Occipital lobe (tissue), 2 donors: ENCODE data around the gene CYGB. TPM values are rescaled to one million over a fixed set of nuclear protein-coding genes. Genes with fewer than 3 reads are reported as not detected.
"Not testable (repeated sequence)": the region's sequence is repeated elsewhere in the genome, so short reads cannot be mapped to it uniquely, and the experiment has no call there.

ENCODE experiments used
- DNase-seq: peaks from one replicate; lab custom pipeline; 2025; lab: John Stamatoyannopoulos, UW
- total RNA-seq: library from RNA; depleted of rRNA; stranded (reverse); fragments of >200 nt; gene quantifications from one replicate; pipeline ENCODE4 v1.2.3, GENCODE V29; 2014

CYGB gene
- total RNA-seq, 1 donor from 2014 or later: 1.2 TPM

- DNase-seq: no peak
Measured at GRCh38 chr17:76538281-76538931, 897 bp upstream of the CYGB start.

DNA sequence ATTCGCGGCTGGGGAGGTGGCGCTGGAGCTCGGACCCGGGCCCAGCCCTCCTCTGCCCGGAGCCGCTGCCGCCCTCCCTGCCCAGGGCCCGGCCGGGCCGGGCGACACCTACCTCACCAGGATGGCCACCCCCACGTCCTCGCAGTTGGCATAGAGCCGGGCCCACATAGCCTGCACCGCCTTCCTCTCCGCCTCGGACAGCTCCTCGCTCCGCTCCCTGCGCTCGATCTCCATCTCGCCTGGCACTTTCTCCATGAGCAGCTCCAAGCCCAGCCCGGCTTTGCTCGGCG is 276 bp downstream of the CYGB start:
- no peak for DNase-seq

GRCh38 chr17:76536511-76537287 is 810 bp downstream of the CYGB start:
- DNase-seq: no peak

DNA sequence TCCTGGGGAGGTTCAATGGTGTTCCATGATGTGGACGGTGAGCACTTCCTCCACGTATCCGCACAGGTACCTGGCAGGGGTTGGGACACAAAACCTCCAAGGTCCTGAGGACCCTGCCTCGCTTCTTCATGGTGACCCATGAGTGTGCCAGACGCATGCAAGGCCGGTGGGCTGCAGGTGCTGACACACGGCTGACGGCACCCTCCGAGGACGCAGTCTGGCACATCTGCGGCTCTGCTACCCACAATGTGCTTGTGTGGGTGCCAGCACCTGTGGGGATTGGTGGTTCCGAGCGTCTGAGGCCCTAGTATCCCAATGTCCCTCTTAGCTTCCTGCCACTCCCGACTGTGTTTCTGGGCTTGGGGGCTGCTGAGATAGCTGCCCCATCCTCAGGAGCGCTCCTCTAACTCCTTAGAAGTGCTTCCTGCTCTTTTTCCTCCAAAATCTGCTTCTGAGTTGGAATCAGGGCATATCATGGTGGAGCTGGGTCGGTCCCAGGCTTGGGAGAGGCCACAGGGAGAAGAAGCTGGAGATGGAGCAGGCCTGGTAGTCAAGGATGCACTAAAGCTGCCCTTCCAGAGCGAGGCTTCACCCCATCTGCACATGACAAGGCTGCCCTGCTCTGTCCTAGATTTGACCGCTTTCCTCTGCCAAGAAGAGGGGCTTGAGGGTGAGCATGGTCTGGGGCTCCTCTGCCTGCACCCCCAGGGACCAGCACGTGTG is 1.6 kb downstream of the CYGB start:
- DNase-seq: no peak

DNA sequence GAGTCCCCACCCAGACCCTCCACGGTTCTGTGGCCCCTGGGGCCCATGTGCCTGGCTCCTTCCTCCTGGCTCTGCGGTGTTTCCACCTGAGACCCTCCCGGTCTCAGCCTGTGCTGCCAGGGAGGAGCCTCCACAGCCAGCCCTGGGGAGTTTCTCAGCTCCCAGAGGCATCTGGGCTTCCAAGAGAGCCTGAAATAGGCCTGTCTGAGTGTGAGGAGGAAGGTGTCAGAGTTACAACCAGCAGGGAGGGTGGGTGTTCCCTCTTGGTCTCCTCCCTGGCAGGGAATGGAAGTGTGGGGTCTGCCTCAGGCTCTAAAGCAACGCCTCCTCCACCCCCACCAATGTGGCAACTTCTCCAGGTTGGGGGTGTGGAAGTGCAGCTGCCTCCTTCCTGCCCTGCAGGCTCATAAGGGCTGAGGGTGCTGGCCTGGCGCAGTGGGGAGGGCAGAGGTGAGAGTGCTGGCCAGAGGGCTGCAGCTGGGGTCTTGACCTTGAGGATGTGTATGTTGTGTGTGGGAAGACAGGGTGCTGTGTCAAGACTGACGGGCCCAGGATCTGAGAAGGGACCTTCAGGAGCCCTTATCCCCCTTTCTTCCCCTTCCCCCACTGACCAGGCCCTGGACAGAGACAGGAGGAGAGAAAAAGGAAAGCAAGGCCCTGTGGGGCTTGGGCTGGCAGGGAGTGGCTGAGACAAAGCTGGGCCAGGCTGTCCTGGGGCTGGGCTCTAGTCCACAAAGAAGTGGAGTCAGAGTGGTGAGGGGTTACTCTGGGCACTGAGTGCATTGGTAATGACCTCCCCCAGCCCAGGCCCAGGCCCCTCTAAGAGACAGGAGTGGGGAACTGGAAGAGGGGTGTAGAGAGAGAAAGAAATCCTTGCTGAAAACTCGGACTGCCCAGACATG is 2.4 kb downstream of the CYGB start:
- no peak for DNase-seq

- not testable (repeated sequence) for DNase-seq
Measured at GRCh38 chr17:76533640-76534359, 3.7 kb downstream of the CYGB start.

- DNase-seq: no peak
Measured at GRCh38 chr17:76532072-76532651, 5.3 kb downstream of the CYGB start.

- no peak for DNase-seq
Measured at GRCh38 chr17:76531486-76532038, 5.9 kb downstream of the CYGB start.

- no peak for DNase-seq
Measured at GRCh38 chr17:76530811-76531485, 6.6 kb downstream of the CYGB start.

DNA sequence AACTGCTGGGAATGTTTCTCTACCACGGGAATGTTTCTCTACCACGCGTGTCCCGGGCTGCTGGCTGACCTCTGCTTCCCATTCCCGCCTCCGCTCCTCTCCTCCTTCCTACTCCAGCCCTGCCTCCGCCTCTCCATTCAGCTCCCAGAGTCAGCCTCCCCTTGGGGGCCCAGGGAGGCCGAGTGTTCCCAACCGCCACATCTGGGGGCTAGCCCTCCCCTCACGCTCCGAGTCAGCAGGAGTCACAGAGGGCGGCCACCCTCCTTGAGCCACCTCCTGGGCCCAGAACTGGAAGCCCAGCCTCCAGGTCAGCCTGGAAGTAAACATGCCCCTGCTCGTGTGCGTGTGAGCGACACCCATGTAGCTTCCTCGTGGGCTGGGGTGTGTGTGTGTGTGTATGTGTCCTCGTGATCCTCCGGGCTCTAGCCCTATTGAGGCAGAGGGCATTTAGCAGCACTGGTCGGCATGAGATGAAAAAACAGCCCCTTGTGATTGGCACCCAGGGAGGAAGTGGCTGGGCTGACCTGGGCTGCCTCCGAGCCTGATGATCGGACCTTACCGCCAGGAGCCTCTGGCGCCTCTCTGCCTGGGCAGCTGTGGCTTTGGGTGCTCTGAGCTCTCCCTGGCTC is 7.3 kb downstream of the CYGB start:
- DNase-seq: no peak

DNA sequence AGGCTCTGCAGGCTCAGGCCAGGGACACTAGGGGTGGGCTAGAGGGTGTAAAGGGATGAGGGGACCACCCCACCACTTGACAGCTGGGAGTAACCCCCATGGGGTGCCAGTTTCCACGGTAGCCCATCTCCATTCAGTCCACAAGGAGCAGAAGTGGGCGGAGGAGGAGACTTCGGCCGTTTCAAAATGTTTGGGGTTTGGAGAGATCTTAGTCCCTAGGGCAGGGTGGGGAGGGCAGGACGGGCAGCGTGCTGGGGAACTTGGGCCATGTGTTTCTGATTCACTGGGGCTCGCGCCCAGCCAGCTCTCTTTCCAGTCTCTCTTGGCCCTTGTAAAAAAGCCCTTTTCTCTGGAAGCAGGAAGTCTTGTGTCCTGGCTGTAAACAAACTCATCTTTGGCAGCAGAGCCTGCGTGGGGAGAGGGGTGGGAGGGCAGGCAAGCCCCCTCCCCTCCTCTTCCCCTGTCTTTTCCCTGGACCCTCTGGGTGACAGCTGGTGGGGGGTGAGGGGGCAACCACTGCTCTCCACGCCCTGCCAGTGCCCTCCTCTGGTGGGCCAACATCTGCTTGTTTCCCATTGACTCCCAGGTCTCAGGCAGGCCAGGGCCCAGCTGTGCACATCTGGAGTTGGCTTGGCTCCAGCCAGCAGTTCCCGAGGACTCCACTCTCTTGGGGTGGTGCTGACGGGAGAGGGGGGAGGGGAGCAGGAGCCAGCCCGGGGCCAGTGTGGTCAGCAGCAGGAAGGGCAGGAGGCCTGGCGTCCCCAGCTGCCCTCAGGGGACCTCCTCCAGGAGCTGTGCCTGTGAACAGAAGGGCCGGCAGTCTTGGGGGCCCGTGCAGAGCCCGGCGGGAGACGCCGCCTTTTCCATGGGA is 8.1 kb downstream of the CYGB start:
- DNase-seq: no peak

DNA sequence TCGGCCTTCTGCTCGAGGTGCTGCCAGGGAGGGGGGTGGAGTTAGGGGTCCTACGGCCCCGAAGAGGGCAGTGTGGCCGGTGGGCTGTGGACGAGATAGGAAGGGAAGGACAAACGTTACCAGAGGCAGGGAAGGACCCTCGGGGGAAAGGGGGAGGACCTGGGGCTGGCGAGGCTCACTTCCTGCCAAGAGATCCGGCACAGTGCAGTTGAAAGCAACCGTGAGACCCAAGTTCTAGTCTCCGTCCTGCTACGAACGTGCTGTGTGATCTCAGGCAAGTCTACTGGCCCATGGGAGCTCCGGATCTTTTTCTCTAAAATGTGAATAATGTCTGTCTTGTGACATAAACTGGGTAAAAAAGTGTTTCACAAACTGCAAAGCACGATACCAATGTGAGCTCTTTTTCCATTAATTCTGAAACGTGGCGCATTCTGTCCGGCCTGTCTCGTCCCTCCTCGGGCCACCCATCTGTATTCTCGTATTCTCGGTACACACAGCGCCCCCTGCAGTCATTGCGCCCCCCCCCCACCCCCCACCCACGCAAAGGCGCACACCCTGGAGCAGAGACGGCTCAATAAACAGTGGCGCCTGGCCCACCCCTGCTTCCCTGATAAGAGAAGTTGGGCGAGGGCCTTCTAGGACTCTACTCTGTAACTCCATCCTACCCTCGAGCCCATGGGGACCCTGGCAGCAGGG is 8.8 kb downstream of the CYGB start:
- no peak for DNase-seq

GRCh38 chr17:76528156-76528527 is 9.4 kb downstream of the CYGB start:
- no peak for DNase-seq

DNA sequence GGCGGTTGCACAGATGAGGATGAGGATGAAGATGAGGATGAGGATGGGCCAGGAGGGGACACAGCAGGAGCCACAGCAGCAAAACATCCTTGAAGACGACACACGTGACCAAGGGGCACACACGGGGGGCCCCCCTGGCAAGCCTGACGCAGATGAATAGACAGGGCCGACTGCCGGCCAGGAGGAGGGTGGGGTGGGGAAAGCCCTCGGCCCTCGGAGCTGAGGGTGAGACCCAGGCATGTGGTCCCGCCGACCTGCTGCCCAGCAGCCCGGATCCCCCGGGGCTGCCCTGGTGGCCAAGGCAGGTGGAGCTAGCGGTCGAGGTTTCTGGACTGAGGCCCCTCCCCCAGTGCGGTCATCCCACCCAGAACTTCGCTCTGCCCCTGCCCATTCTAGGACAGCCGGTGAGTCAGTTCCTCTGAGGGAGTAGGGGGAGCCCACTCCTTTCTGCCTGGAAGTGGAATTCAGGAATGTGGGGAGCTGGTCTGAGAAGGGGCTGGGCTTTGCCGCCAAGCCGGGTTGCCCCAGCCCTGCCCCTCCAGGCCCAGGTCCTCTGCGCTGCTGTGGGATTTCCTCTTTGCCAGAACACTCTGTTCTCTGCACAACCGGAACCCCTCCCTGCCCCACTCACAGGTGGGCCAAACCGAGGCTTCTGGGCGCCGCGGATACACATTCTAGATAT is 9.9 kb downstream of the CYGB start:
- DNase-seq: no peak

DNA sequence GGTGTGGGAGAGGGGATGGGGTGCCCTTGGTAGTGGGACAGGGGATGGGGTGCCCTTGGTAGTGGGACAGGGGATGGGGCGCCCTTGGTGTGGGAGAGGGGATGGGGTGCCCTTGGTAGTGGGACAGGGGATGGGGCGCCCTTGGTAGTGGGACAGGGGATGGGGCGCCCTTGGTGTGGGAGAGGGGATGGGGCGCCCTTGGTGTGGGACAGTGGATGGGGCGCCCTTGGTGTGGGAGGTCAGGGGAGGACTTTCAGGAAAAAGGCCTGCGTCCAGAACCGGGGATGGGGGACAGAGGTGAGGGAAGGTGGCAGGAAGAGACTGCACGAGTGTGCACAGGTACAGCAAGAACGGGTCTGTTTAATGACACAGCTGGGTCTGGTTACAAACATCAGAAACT is 10.5 kb downstream of the CYGB start:
- not testable (repeated sequence) for DNase-seq

- DNase-seq: not testable (repeated sequence)
Measured at GRCh38 chr17:76525513-76525833, 12.0 kb downstream of the CYGB start.
